ENCODE measurements around the gene DIO1. TPM values are rescaled to one million over a fixed set of nuclear protein-coding genes. Genes with fewer than 3 reads are reported as not detected.

Gene DIO1
- total and polyA plus RNA-seq, 2 experiments from 2014 or later, result 24.2 to 31.2 TPM

DNA sequence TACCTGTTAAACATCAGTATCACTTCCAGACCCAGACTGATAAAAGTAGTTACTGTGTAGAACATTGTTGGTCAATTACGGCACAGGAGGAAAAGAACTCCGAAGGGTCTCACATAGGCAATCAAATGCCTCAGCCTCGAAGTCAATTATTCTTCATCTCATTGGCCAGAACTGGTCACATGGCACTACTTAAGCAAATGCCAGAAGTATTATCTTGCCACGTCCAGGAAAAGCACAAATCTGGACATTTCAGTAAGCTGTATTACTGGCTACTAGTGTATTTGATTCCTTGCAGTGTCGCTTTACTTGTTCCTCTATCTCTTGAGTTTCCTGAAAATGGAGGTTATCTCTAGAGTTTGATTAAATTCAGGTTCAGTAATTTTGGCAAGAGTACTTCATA, 24.4 kb downstream of the DIO1 start:
- Histone ChIP-seq H3K4me1 (ENCODE audit: insufficient read depth) (peaks cover 3% of the 10 kb centered on the region), H3K9me3 (ENCODE audit: low read depth) (no peaks in the 10 kb centered on the region), H3K4me3 (no peak overlapping the region), H3K27ac (peak overlapping the region; percentile 72), H3K27me3 (no peaks in the 10 kb centered on the region), H3K9me2 (replicated peaks; ENCODE audit: insufficient read depth) (no peaks in the 10 kb centered on the region), H4K20me1 (ENCODE audit: insufficient read depth, poor library complexity, severe bottlenecking) (no peaks in the 10 kb centered on the region), H2AFZ (no peak overlapping the region), H3K36me3 (replicated peaks; ENCODE audit: insufficient read depth, low read depth) (no peaks in the 10 kb centered on the region), H3K4me2 (no peak overlapping the region), H3K79me2 (no peaks in the 10 kb centered on the region)
- 83% methylated on average over 5 of the region's 5 CpGs for WGBS (ENCODE audit: low lambda C conversion rate, missing lambda C conversion rate)
- no peak for DNase-seq (ENCODE audit: low spot score)
- no peak for TF ChIP-seq EZH2phosphoT487 (IDR thresholded peaks at IDR 0.05; ENCODE audit: low read depth, severe bottlenecking, unreplicated experiment)

DNA sequence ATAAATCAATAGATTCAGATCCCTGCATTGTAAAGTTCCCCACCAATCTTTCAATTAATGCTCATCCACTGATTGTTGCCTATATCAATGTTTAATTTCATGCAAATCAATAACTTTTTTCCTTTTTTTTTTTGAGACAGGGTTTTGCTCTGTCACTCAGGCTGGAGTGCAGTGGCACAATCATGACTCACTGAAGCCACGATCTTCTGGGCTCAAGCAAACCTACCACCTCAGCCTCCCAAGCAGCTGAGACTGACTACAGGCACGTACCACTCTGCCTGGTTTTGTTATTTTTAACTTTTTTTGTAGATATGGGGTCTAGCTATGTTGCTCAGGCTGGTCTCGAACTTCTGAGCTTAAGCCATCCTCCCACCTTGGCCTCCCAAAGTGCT, 25.7 kb downstream of the DIO1 start:
- Histone ChIP-seq H3K4me2 (no peak overlapping the region), H3K9me3 (ENCODE audit: low read depth) (no peaks in the 10 kb centered on the region), H3K36me3 (replicated peaks; ENCODE audit: insufficient read depth, low read depth) (no peaks in the 10 kb centered on the region), H3K4me3 (no peak overlapping the region), H3K4me1 (ENCODE audit: insufficient read depth) (peaks cover 3% of the 10 kb centered on the region), H4K20me1 (ENCODE audit: insufficient read depth, poor library complexity, severe bottlenecking) (no peaks in the 10 kb centered on the region), H3K27me3 (no peaks in the 10 kb centered on the region), H3K9me2 (replicated peaks; ENCODE audit: insufficient read depth) (no peaks in the 10 kb centered on the region), H3K79me2 (no peaks in the 10 kb centered on the region), H2AFZ (no peak overlapping the region), H3K27ac (peak overlapping the region; percentile 27)
- TF ChIP-seq EZH2 (IDR thresholded peaks at IDR 0.05; ENCODE audit: borderline replicate concordance) (no peak), EZH2phosphoT487 (IDR thresholded peaks at IDR 0.05; ENCODE audit: low read depth, severe bottlenecking, unreplicated experiment) (no peak)
- TF ChIP-seq, protein P1, sequence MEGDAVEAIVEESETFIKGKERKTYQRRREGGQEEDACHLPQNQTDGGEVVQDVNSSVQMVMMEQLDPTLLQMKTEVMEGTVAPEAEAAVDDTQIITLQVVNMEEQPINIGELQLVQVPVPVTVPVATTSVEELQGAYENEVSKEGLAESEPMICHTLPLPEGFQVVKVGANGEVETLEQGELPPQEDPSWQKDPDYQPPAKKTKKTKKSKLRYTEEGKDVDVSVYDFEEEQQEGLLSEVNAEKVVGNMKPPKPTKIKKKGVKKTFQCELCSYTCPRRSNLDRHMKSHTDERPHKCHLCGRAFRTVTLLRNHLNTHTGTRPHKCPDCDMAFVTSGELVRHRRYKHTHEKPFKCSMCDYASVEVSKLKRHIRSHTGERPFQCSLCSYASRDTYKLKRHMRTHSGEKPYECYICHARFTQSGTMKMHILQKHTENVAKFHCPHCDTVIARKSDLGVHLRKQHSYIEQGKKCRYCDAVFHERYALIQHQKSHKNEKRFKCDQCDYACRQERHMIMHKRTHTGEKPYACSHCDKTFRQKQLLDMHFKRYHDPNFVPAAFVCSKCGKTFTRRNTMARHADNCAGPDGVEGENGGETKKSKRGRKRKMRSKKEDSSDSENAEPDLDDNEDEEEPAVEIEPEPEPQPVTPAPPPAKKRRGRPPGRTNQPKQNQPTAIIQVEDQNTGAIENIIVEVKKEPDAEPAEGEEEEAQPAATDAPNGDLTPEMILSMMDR (IDR thresholded peaks at IDR 0.05; ENCODE audit: poor library complexity), result no peak
- no peak for DNase-seq (ENCODE audit: low spot score)
- WGBS (ENCODE audit: low lambda C conversion rate, missing lambda C conversion rate), result 85% methylated on average over 3 of the region's 3 CpGs

DNA sequence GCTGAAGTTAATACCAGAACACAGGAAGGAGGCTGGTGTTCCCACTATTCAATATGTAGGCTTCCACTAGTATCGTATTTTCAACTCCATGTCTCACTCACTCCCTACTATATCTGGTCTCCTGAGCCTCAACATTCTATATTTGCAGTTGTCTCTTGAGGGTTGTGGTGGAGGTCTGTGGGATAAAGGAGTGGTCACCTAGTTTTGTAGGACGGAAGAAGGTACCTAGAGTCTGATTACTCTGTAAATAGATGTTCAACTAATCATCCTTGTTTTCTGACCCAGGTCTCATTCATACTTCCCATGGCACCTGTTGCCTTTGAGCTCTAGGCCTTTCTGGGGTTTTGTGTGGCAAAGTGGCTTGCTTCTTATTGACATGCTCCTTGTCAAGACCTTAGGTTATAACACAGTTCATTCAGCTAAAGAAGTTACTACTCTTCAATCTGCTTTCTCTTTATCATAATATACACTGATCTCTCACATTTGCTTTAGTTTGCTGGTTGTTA, 33.4 kb downstream of the DIO1 start:
- no peaks in the 10 kb centered on the region for H3K4me1 ChIP-seq (ENCODE audit: insufficient read depth)
- no peaks in the 10 kb centered on the region for H3K9me3 ChIP-seq (ENCODE audit: low read depth)
- H4K20me1 ChIP-seq (ENCODE audit: insufficient read depth, poor library complexity, severe bottlenecking), result no peaks in the 10 kb centered on the region
- H3K4me3 ChIP-seq, result no peak overlapping the region
- no peak for DNase-seq (ENCODE audit: low spot score)
- no peaks in the 10 kb centered on the region for H3K36me3 ChIP-seq (replicated peaks; ENCODE audit: insufficient read depth, low read depth)
- H3K79me2 ChIP-seq, result no peaks in the 10 kb centered on the region
- H2AFZ ChIP-seq, result no peak overlapping the region
- H3K27me3 ChIP-seq, result no peaks in the 10 kb centered on the region
- TF ChIP-seq EZH2phosphoT487 (IDR thresholded peaks at IDR 0.05; ENCODE audit: low read depth, severe bottlenecking, unreplicated experiment) (no peak), EZH2 (IDR thresholded peaks at IDR 0.05; ENCODE audit: borderline replicate concordance) (no peak)
- TF ChIP-seq, protein P1 (IDR thresholded peaks at IDR 0.05; ENCODE audit: poor library complexity), result no peak
- no peak overlapping the region for H3K27ac ChIP-seq
- H3K9me2 ChIP-seq (replicated peaks; ENCODE audit: insufficient read depth), result no peaks in the 10 kb centered on the region
- WGBS (ENCODE audit: low lambda C conversion rate, missing lambda C conversion rate), result 91% methylated on average over 2 of the region's 2 CpGs
- no peak overlapping the region for H3K4me2 ChIP-seq

DNA sequence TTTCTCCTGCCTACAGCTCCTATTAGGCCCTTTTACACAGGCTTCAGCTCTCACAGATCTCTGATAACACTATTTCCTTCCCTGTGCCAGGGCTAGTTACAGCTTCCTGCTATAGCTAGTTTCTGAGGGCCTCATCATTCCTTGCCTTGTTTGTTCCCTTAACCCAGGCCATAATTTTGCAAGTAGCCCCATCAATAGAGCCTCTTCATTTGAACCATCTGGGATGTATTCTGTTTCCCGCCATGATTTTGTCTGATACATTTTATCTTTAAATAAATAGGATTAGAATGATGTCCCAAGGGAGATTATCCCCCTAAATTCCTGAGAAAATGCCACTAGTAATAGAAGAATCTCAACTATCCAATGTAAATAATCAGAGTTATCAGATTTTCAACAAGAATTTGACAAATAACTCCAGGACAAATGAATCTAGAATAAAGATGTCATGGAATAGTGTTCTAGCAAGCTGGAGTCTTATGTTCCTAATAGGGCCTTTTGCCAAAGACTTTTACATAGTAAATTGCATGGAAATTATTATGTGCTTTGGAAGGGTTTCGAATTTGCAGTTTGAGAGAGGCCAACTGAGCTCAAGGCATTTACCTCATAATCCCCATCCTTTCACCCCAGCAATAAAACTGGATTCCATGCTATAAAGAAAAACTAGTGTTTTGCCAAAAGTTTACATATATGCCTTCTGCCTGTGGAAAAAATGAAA, 35.4 kb downstream of the DIO1 start:
- H3K27me3 ChIP-seq, result no peaks in the 10 kb centered on the region
- DNase-seq (ENCODE audit: low spot score), result no peak
- TF ChIP-seq, protein P1 (IDR thresholded peaks at IDR 0.05; ENCODE audit: poor library complexity), result no peak
- TF ChIP-seq EZH2phosphoT487 (IDR thresholded peaks at IDR 0.05; ENCODE audit: low read depth, severe bottlenecking, unreplicated experiment) (no peak), EZH2 (IDR thresholded peaks at IDR 0.05; ENCODE audit: borderline replicate concordance) (no peak)
- no peaks in the 10 kb centered on the region for H3K9me2 ChIP-seq (replicated peaks; ENCODE audit: insufficient read depth)
- peaks cover 3% of the 10 kb centered on the region for H3K79me2 ChIP-seq
- H3K4me1 ChIP-seq (ENCODE audit: insufficient read depth), result no peaks in the 10 kb centered on the region
- no peak overlapping the region for H3K4me2 ChIP-seq
- H4K20me1 ChIP-seq (ENCODE audit: insufficient read depth, poor library complexity, severe bottlenecking), result no peaks in the 10 kb centered on the region
- no peaks in the 10 kb centered on the region for H3K36me3 ChIP-seq (replicated peaks; ENCODE audit: insufficient read depth, low read depth)
- H3K4me3 ChIP-seq, result no peak overlapping the region
- peaks cover 8% of the 10 kb centered on the region for H3K9me3 ChIP-seq (ENCODE audit: low read depth)
- 61% methylated on average over 2 of the region's 2 CpGs for WGBS (ENCODE audit: low lambda C conversion rate, missing lambda C conversion rate)
- no peak overlapping the region for H2AFZ ChIP-seq
- H3K27ac ChIP-seq, result peak overlapping the region; percentile 58

Data from hepatocyte (in vitro differentiated cells).